ENCODE results near the gene SUPT4H1.

DNA sequence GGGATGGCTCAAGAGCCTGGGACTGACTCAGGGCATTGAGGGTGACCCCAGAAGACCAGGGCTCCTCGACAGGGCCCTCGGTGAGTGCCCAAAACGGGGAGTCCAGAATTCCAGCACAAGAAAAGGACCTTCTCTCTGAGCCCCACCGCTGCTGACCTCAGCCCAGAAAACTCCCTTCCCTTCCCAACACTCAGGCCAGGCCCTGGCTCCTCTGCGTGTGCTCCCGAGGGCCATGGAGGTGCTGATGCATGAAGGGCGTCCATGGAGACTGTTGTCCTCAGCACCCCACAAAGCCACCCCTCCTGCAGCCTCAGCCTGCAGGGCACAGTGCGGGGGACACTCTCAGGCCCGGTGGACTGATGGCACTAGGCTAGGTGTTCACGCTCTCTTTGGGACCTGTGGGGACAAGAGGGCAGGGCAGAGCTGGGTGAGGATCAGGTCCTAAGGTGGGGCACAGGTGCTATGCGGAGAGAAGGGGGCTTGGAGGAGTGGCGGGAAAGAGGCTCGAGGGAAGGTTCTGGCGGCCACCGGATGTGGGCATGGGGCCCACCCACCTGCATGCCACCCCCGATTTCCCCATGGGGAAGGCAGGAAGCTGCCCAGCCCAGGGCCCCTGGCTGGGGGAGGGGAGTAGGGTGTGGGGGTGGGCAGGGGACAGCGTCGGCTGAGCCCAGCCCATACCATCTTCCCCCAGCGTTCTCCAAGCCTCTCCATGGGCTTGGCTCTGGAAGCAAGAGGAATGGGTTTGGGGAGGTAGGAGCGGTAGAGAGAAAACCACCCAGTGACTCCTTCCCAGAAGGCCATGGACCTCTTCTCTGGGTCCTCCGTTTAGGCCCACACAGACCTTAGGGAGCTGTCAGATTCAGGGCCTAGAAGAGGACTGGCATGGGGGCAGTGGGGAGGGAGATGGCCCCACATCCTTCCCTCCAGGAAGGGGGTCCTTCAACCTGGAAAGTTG is 18.9 kb downstream of the SUPT4H1 start:
- TF ChIP-seq CTCF (conservative IDR thresholded peaks at IDR 0.05; ENCODE audit: low read depth, low read length) (no peak), EZH2 (IDR thresholded peaks at IDR 0.05; ENCODE audit: low read length, unreplicated experiment) (no peak), EZH2phosphoT487 (IDR thresholded peaks at IDR 0.05; ENCODE audit: borderline replicate concordance, low read length) (no peak)

Data from PC-3 (cell line).